Right lung (tissue), 5 donors: ENCODE data around the gene COX6A1. TPM values are rescaled to one million over a fixed set of nuclear protein-coding genes. Genes with fewer than 3 reads are reported as not detected.
"Not testable (repeated sequence)": the region's sequence is repeated elsewhere in the genome, so short reads cannot be mapped to it uniquely, and the experiment has no call there.

Experiments
- DNase-seq, 2 donors: peaks; one replicate each; pipeline ENCODE4 v3.0.0-alpha.2; 2013
- polyA plus RNA-seq, 5 donors: library from polyadenylated mRNA; unstranded; fragments of 120-200 nt; gene quantifications; one replicate each; pipeline versions ENCODE4 v1.2.1 to v1.2.3, GENCODE V29; 2013; ENCODE audit warnings: inconsistent platforms in 1 of 5, low replicate concordance in 1 of 5; ENCODE audit not compliant: insufficient read length in 5 of 5, insufficient read depth in 1 of 5

The COX6A1 gene
- polyA plus RNA-seq, 5 donors = 209 to 279 (median 221) TPM

DNA sequence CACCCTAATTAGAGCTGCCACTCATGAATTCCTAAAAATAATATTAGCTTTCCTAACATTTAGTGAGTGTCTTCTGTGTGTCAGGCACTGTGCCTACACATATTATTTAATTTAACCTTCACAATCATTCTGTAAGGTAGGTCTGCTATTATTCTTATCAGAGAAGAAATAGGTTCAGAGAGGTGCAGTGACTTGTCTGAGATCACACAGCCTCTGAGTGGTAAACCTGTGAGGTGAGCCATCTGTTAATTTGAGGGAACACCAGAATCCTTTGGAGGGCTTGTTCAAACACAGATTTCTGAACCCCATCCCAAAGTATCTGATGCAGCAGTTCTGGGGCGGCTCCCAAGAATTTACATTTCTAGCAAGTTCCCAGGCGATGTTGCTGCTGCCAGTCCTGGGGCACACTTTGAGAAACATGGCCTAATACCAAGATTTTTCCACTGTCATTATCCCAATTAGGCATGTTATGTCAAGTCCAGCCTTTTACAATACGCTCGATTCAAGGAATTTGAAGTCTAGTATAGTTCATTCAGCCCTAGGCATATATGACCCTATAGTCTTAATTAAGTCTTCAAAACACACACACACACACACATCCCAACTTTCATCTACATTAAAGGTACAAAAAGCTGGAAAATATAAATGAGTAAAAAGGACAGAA is 19.9 kb upstream of the COX6A1 start:
- DNase-seq = no peak

DNA sequence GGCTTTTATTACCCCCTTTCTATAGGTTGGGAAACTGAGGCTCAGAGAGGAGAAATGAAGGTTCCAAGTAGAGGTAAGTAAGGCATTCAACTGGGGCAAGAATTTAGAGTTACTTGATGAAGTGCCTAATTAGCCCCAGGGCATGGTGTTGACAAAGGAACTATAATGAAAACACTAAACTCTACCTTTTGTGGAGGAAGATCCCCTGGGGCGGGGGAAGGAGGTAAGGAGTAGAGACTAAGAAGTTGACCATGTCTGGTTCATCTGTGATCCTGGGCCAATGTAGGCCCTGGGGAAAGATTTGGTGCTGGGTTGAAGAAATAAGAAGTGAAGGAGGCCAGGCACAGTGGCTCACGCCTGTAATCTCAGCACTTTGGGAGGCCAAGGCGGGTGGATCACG is 16.2 kb upstream of the COX6A1 start:
- DNase-seq = no peak

DNA sequence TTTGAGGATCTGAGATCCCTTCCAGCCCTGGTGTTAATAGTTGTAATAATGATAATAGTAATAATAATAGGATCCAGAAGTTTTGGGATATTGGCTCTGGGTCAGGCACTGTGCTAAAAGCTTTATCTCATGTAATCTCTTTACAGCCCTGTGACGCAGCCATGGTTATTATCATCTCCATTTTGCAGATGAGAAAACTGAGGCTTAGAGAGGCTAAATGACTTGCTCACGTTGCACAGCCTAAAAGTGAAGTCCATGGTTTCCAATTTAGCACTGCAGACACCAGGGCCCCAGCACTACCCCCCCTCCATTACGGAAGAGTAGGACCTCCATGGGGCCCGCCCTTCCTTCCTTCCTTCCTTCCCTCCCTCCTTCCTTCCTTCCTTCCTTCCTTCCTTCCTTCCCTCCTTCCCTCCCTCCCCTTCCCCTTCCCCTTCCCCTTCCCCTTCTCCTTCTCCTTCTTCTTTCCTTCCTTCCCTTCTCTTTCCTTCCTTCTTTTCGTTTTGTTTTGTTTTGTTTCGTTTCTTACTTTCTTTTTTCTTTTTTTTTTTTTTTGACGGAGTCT is 14.9 kb upstream of the COX6A1 start:
- DNase-seq = no peak

DNA sequence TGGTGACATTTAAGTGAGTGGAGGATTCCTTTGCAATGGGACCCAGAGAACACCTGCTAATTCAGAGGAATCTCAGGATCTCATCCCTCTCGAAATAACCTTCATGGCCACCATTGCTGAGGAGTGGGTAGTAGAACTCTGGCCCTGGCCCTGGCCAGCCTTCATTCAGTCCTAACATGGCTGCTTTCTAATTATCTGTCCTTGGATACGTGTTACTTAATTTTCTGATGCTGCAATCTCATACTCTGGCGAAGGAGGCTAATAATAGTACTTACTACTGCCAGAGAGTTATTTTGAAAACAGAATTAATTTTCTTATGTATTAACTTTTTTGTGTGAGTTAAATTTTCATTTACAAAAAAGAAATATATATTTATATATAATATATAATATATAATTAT is 12.1 kb upstream of the COX6A1 start:
- DNase-seq = no peak

DNA sequence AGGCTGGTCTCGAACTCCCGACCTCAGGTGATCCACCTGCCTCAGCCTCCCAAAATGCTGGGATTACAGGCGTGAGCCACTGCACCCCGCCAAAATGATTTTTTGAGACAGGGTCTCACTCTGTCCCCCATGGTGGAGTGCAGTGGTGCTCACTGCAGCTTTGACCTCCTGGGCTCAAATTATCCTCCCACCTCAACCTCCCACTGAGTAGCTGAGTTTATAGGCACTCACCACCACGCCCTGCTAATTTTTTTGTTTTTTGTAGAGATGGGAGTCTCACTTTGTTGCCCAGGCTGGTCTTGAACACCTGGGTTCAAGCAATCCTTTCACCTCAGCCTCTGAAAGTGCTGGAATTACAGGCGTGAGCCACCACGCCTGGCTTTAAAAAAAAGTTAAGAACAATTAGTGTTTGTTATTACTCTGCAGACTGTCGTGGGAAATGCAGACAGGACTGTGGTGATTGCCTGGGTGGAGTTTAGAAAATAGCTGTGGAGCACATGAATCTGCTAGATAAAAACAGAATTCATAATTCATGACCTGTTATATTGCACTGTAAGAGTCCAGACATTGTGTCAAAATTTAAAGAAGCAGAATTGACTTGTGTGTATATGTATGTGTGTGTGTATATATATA is 9.2 kb upstream of the COX6A1 start:
- DNase-seq = no peak

DNA sequence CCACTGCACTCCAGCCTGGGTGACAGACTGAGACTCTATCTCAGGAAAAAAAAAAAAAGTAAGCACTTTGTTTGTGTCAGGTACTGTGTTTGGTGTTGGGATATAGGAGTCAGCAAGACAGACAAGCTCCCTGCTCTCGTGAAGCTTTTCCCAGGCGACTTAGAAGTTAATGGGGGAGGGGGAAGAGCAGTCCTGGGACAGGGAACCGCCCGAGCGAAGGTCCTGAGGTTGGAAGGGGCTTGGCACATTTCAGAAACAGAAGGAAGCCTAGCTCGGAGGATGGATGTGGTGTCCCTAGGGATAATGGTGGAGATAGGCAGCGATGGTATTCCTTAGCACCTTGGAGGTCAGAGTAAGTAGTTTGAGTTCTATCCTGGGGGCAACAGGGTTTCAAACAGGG is 8.5 kb upstream of the COX6A1 start:
- DNase-seq = no peak

DNA sequence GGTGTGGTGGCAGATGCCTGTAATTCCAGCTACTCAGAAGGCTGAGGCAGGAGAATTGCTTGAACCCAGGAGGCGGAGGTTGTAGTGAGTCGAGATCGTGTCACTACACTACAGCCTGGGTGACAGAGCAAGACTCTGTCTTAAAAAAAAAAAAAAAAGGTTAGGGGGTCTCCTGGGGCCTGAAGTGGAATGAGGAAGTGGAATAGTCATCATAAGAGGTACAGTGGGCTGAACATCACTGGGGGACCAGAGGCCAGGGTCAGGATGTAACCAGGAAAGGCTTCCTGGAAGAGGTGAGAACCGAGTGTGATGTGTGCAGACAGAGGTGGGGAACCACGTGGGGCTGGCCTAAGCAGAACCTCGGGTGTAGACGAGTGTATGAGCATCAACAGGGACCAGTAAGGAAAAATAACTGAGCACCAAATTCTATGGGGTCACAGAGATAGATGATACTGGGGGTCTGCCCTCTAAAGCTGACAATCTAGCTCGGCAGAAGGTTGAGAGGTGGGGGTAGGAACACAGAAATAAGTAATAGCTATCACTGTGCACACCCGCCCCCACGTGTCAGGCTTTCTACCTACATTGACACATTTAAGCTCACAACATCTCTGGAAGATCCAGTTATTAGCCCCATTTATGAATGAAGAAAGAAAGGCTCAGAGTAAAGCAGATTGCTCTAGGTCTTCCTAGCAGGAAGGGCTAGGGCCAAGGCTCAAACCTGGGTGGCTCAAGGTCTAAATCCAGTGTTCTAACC is 5.0 kb upstream of the COX6A1 start:
- no peak for DNase-seq

DNA sequence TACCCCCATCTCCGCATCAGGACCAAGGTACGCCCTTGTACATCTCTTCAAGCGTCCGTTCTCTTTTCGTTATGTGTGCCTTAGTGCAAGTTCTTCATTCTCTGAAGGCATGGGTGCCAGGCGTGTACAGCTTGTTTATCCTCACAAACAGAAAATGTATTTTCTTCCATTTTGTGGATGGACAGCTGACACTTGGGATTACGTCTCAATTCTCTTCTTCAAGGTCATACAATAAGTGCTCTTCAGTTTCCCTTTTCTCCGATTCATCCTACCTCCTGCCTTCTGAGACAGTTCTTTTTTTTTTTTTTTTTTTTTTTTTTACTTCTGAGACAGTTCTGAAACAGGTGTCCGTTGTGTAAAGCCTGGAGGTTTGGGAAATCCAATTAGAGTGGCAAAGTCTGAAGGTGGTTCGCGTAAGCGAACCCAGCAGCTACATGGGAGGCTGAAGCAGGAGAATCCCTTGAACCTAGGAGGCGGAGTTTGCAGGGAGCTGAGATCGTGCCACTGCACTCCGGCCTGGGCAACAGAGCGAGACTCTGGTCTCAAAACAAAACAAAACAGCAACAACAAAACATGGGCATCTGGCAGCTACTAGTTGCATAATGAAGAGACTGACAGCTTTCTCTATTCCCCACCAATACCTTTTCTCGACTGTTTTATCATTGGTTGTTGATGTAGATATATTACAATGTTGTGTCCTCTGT is 734 bp downstream of the COX6A1 start:
- no peak for DNase-seq

DNA sequence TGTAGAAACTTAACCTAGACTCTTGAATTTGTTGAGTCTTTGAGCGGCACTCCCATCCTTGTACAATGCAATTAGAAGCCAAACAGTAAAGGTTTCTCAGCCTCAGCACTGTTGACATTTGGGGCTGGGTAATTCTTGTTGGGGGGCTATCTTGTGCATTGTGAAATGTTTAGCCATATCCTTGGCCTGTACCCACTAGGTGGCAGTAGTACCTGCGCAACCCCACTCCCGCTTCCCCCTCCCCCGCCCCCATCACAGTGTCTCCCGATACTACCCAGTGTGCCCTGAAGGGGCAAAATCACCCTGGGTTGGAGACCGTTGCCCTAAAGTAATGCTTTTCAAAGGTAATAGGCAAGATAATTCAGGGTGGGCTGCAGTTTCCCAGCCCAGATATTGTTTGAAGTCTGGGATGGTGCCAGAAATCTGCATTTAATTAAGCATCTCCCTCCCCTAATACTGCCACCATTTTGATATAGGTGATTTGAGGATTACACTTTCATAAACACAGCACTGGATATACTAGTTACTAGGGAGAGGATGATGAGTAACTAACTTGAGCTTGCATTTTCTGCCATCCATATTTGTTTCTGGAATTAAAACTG is 1.8 kb downstream of the COX6A1 start:
- DNase-seq = peak; percentile 10 to 20

DNA sequence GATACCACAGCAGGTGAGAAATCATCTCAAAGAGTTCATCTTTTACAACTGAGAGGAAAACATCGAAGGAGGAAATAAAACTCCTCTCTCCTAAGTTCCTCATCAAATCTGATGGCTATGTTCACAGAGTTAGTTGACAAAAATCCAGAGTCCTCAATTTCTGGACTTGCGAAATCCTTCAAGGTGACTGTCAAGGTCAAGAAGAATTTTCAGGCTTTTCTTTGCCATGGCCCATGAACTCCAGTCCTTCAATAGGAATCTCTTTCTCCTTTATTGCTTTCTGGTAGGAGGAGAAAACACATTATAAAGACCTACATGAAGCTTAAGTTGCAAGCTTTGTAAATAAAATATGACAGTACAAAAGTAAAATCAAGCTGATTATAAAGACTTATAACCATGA is 6.8 kb downstream of the COX6A1 start:
- no peak for DNase-seq

DNA sequence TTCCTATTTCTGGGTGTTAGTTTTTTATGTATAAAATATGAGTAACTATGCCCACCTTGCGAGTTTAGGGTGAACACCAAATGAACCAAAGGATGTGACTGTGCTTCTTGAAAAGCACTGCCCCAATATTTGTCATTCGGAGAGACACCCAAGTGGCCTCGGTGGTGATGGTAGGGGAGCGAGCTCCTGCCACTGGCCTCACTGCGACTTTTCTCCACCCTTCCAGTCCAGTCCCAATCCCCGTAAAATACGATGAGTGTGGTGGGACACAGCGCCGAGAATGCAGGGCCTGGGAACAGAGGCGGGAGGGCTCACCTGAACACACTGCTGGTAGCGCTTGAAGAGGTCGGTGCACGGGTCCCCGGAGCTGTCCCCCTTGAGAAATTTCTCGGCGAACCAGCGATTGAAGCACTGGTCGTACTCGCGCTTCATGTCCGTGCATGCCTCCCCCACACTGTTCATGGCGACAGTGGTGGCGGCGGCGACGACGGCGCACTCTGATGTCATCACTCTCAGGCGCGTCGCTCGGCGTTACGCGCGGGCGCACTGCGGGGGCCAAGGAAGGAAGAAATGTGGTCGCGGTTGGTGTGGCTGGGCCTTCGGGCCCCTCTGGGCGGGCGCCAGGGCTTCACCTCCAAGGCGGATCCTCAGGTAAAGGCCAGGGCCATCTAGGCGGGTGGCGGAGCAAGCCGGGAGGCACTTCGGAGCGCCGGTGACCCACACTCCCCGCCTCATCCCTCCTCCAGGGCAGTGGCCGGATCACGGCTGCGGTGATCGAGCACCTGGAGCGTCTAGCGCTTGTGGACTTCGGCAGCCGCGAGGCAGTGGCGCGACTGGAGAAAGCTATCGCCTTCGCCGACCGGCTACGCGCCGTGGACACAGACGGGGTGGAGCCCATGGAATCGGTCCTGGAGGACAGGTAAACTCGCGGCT is 8.3 kb downstream of the COX6A1 start, which contains the start of the genes GATC and TRIAP1:
TSS of gene GATC (plus strand) at position 534 of the 933 bp plus-strand sequence. CDS start at position 571, 37 bp downstream.
TSS of gene TRIAP1 (minus strand) at position 474 of the 933 bp plus-strand sequence. CDS start at position 462, 12 bp downstream.
- peak; percentile 84 to 86 for DNase-seq

DNA sequence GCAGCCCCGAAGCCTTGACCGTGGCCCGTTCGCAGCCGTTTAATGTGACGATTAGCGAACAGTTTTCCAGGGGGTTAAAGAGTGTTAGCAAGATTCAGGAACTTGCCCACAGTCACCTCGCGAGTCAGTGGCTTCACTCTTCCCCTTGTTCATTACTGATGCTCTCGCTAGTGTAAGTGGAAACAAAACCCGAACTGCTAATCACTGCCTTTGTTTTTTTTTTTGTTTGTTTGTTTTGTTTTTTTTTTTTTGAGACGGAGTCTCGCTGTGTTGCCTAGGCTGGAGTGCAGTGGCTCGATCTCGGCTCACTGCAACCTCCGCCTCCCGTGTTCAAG is 8.9 kb downstream of the COX6A1 start:
- DNase-seq = not testable (repeated sequence)

DNA sequence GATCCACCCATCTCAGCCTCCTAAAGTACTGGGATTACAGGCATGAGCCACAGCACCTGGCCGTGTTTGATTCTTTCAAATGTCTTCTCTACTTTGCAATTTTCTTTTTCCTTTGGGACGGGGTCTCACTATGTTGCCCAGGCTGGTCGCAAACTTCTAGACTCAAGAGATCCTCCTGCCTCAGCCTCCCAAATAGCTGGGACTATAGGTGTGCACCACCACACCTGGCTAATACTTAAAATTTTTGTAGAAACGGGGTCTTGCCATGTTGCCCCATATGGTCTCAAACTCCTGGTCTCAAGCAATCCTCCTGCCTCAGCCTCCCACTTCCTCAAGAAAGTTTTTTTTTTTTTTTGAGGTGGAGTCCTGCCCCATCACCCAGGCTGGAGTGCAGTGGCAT is 10.1 kb downstream of the COX6A1 start:
- no peak for DNase-seq

DNA sequence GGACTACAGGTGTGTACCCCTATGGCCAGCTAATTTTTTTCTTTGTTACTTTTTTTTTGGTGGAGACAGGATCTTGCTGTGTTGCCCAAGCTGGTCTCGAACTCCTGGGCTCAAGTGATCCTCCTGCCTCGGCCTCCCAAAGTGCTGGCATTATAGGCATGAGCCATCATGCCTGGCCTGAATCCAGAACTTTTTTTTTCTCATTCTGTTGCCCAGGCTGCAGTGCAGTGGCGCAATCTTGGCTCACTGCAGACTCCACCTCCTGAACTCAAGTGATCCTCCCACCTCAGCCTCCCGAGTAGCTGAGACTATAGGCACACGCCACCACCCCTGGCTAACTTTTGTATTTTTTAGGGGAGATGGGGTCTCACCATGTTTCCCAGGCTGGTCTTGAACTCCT is 14.6 kb downstream of the COX6A1 start:
- DNase-seq = not testable (repeated sequence)

DNA sequence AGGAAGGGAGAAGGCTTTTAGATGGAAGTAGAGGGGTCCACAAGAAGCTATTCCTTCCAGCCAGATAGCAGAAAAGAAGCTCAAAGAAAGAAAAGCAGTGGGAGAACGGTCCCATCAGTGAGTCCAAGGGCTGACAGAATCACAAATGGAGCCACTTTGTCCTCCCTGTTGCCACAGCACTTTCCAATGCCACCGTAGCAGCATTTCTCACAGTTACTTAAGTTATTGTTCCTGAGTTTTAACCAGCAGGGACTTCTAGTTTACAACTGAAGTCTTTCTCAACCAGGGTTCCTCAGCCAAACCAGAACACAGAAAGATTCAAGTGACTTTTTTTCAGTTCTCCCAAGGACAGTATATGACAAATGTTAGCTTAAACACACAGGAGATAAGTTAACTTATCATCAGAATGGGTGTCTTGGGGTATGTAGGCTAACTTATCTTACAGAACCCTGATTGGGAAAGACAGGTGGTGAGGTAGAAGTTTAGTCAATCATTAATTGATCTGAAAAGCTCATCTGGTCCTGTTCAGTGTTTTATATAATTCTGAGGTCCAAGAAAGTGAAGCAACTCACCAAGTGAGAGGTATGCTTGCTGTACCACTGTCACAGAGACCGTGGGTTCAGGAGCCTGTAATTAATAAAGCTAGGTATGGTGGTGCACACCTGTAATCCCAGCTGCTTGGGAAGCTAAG is 15.3 kb downstream of the COX6A1 start:
- DNase-seq = no peak

DNA sequence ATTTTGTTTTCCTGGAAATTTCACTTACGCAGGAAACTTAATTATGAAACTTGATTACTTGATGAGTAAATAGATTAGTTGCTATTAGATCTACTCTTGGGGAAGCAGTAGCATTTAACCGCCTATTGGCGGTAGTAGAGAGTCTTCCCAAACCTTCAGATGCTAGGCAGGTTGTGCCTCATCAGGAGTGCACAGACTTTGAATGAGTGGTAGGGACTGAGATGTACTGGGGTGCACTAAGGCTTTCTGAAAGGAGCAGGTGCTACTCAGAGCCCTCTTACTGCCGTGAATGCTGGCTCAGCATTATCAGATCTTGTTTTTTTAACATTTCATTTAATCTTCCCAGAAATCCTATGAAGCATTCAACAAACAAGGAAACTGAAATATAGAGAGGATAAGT is 16.1 kb downstream of the COX6A1 start:
- DNase-seq = no peak

DNA sequence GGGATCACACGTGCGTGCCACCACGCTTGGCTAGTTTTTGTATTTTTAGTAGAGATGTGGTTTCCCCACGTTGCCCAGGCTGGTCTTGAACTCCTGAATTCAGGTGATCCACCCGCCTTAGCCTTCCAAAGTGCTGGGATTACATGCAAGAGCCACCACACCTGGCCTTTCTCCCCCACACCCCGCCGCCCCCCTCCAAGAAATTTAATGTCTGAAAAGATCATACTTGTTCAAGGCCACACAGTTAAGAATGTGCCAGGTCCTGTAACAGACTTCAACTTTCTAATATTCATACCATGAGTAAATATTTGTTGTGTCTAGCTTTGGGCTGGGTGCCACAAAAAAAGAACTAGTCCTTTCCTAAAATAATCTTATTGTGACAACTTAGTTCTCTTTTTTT is 17.4 kb downstream of the COX6A1 start:
- no peak for DNase-seq

DNA sequence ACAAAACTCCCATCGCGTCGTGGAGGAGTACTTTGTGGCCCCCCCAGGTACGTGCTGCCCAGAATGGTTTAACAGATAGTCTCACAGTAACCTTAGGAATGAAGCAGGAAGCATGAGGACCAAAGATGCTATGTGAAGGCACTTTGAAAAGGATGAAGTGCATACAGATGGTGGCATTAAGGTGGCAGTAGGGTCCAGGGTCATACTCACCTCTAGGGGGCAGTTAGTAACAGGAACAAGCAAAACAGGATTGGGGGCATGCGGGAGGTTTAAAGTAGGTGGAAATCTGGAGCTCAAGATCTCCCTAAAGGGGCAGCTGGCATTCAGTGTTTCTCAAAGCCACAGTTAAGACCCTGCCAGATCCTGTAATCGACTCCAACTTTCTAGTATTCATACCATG is 19.2 kb downstream of the COX6A1 start:
- DNase-seq = no peak

DNA sequence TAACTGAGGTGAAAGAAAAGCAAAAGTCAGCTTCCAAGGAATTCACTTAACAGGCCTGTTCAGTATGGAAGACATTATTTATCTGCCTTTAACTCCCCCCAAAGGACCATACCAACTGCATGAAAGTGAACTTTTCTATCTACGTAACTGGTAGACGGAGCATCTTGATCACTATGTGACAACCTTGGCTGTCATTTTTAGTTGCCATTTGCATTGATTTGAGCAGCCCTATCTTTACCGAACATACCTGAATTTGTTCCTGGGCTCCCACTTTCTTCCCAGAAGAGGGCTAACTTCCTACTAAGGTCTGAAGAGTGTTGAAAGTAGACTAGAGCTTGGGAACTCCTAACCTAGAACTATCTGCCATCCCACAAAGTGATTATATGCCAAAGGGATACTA is 22.2 kb downstream of the COX6A1 start:
- DNase-seq = no peak
